GM19099 (cell line): ENCODE measurements around the gene PDGFD.

Source experiments
- POLR2A ChIP-seq: IDR thresholded peaks from 3 replicates; pipeline ENCODE4 v1.6.1; 2011; ENCODE audit warnings: low read depth; ENCODE audit not compliant: insufficient read length; ENCODE audit errors: extremely low read depth

The PDGFD gene

DNA sequence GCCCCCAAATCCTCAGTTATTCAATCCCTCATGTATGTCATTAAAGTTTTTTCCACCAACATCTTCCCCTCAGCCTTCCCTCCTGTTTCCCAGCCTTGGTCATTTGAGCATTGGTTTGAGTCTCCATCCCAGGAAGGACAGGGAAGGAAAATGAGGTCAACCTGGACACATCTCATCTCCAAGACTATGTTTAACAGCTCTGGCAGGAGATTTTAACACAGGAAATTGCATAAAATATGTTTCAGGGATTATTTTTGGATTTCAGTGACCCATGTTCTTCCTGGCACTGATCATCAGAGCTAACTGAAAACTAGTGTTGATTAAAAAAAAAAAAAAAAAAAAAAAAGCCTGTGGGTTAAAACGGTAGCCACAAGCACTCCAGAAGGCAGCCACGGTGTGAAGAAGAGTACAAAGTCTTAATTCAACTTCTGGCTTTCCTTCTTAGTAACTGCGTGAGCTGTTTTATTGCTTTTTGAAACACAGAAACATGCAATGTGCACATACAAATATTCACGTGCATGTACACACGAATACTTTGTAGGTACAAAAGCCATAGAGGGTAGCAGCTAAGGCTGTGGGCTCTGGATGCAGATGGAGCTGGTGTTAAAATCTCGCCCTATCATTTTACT is 291.9 kb downstream of the PDGFD start:
- no peak for TF ChIP-seq POLR2A

DNA sequence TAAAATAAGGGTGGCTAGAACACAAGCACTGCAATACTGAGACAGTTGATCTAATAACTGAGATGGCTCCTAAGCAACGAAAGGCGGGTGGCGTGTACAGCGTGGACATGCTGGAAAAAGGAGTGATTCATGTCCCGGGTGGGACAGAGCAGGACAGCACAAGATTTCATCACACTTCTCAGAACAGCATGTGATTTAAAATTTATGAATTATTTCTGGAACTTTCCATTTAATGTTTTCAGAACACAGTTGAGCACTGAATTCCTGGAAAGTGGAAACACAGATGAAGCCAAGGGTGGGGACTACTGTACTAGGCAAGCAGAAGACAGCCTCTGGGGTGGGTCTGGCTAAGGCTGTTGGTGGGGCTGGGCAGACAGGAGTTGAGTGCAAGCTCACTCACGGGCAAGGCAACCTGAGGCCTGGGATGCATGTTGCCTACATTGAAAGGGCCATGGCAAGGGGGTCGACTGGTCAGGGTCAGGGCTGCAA is 293.1 kb downstream of the PDGFD start:
- TF ChIP-seq POLR2A: no peak

DNA sequence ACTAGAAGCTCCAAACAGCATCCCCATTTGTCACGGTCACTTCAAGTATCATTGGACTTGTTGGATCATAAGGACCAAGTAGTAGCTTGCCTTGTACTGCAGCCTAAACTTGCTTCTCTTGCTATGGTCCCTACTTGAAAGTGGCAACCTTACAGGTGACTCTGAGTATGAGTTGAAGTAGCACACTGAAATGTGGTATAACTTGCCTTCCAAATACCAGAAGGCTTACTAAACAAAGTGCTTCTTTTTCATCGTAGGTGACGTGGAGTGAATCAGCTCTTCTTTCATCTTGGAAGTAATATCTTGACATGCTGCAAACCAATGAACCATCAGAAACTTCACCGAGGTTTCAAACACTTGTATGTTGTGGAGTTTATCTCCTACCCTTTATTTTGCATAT is 296.5 kb downstream of the PDGFD start:
- no peak for TF ChIP-seq POLR2A

DNA sequence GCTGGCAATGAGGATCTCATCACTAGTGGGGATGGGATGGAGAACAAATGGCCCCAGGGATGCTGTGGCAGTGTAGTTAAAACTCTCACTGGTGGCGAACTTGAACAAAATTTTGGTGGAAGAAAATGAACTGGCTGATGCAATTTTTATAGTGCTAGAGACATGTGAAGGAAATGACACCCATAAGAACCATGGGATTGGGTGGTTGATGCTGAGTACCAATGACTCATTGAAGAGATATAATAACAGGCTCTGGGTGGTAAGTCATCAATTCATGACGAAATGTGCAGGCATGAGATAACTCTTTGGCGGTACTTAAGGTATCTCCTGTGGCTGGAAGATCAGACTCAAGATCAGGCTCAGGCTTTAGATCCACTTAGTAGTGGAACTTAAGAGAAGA is 300.4 kb downstream of the PDGFD start:
- no peak for TF ChIP-seq POLR2A

DNA sequence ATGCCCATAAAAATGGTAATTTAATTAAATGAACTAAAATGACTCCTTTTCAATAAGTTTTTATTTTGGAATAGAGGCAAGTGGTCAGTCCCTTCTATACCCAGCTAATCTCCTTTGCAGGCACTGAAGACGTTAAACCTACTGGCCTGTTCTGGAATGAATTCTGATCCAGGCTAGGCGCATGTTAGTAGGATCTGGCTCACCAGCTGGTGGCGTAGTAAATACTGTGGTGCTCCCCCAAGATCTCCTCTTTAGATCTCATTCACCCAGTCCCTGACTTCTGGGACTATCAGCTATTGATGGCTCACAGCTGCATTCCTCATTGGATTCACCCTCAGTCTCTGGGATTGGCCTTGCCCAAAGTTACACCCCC is 301.2 kb downstream of the PDGFD start:
- TF ChIP-seq POLR2A: no peak

DNA sequence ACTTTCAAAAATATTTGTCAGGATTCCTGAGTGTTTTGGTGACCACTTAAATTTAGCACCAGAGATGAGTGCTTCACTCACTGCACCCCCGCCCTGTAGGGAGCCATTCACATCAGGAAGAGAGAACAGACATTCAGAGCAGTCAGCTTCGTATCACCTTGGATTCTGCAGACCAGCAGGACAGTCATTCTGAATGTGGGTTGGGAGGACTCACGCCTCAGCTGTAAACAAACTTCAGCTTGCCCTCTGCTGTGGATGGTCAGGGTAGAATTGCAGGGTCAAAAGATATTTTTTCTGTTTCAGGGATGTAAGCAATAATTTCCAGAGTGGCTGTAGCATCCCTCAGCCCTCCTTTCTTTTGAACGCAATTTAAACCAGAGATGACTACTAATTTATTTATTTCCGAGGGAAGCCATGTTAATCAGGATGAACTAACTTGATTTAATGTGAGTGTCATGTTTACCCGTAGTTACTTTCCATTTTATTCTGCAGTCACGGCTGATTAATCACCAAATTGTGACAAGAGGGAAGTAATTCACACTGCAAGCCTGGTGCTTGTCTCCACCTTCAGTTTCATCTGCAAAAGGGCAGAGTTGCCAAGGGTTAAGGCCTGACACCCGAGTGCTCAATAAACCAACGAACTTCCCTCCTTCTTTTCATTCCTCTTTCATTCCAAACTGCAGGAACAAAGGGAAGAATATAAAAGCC is 301.7 kb downstream of the PDGFD start:
- no peak for TF ChIP-seq POLR2A
